ENCODE results near the gene GTF2IRD1.
"Not testable (repeated sequence)": the region's sequence is repeated elsewhere in the genome, so short reads cannot be mapped to it uniquely, and the experiment has no call there.

GTF2IRD1 gene

GRCh38 chr7:74515276-74515675, 61.6 kb downstream of the GTF2IRD1 start:
- DNase-seq (ENCODE audit: low read depth): no peak

GRCh38 chr7:74516214-74516613, 62.5 kb downstream of the GTF2IRD1 start:
- no peak for DNase-seq (ENCODE audit: low read depth)

- DNase-seq (ENCODE audit: low read depth): no peak
Observed at GRCh38 chr7:74518041-74518440, 64.3 kb downstream of the GTF2IRD1 start.

- no peak for DNase-seq (ENCODE audit: low read depth)
Observed at GRCh38 chr7:74518654-74519053, 64.9 kb downstream of the GTF2IRD1 start.

- no peak for DNase-seq (ENCODE audit: low read depth)
Observed at GRCh38 chr7:74519395-74519794, 65.7 kb downstream of the GTF2IRD1 start.

- DNase-seq (ENCODE audit: low read depth): no peak
Observed at GRCh38 chr7:74521855-74522254, 68.1 kb downstream of the GTF2IRD1 start.

- no peak for DNase-seq (ENCODE audit: low read depth)
Observed at GRCh38 chr7:74522281-74522905, 68.7 kb downstream of the GTF2IRD1 start.

- no peak for DNase-seq (ENCODE audit: low read depth)
Observed at GRCh38 chr7:74523015-74523414, 69.3 kb downstream of the GTF2IRD1 start.

- DNase-seq (ENCODE audit: low read depth): no peak
Observed at GRCh38 chr7:74525140-74525539, 71.4 kb downstream of the GTF2IRD1 start.

GRCh38 chr7:74525881-74526280, 72.2 kb downstream of the GTF2IRD1 start:
- DNase-seq (ENCODE audit: low read depth): no peak

GRCh38 chr7:74526780-74527179, 73.1 kb downstream of the GTF2IRD1 start:
- DNase-seq (ENCODE audit: low read depth): no peak

GRCh38 chr7:74527842-74528241, 74.1 kb downstream of the GTF2IRD1 start:
- DNase-seq (ENCODE audit: low read depth): no peak

- not testable (repeated sequence) for DNase-seq (ENCODE audit: low read depth)
Observed at GRCh38 chr7:74528773-74529172, 75.1 kb downstream of the GTF2IRD1 start.

GRCh38 chr7:74535951-74536356, 82.2 kb downstream of the GTF2IRD1 start:
- DNase-seq (ENCODE audit: low read depth): no peak

GRCh38 chr7:74541937-74542336, 88.2 kb downstream of the GTF2IRD1 start:
- DNase-seq (ENCODE audit: low read depth): not testable (repeated sequence)

- no peak for DNase-seq (ENCODE audit: low read depth)
Observed at GRCh38 chr7:74542558-74543117, 88.9 kb downstream of the GTF2IRD1 start.

GRCh38 chr7:74544706-74545469, 91.2 kb downstream of the GTF2IRD1 start:
- no peak for DNase-seq (ENCODE audit: low read depth)

GRCh38 chr7:74545921-74546320, 92.2 kb downstream of the GTF2IRD1 start:
- no peak for DNase-seq (ENCODE audit: low read depth)

GRCh38 chr7:74553596-74554012, 99.9 kb downstream of the GTF2IRD1 start:
- DNase-seq (ENCODE audit: low read depth): not testable (repeated sequence)

- no peak for DNase-seq (ENCODE audit: low read depth)
Observed at GRCh38 chr7:74554178-74554577, 100.5 kb downstream of the GTF2IRD1 start.

GRCh38 chr7:74560086-74560719, 106.5 kb downstream of the GTF2IRD1 start:
- no peak for DNase-seq (ENCODE audit: low read depth)

- DNase-seq (ENCODE audit: low read depth): no peak
Observed at GRCh38 chr7:74561898-74562613, 108.3 kb downstream of the GTF2IRD1 start.
